A549 (cell line): ENCODE measurements around the gene SLC6A16.

Experiments used
- CTCF ChIP-seq: fragments of >200 bp; sonication (Bioruptor Twin); formaldehyde crosslinking; IDR thresholded peaks from 3 replicates; pipeline ENCODE4 v1.5.1; 2016
- PBX3 ChIP-seq: IDR thresholded peaks from 2 replicates; pipeline ENCODE4 v1.6.1; 2012
- RNF2 ChIP-seq: fragments of 200-600 bp; sonication (generic); IDR thresholded peaks from 2 replicates; pipeline ENCODE4 v1.6.1; 2016; ENCODE audit warnings: low read depth, mild to moderate bottlenecking, antibody characterized with exemption, moderate library complexity, borderline replicate concordance
- ZC3H11A ChIP-seq: fragments of 450-650 bp; IDR thresholded peaks from 2 replicates; pipeline ENCODE4 v1.6.1; 2014; ENCODE audit warnings: antibody characterized with exemption, mild to moderate bottlenecking

GRCh38 chr19:49249933-49250332, 75.1 kb downstream of the SLC6A16 start:
- TF ChIP-seq PBX3 (no peak), ZC3H11A (no peak), CTCF (no peak), RNF2 (no peak)
